Activated naive CD8-positive, alpha-beta T cell treated with anti-CD3 and anti-CD28 coated beads, Interleukin-2, amount 50 U/mL, for 24 hours (primary cell): ENCODE results near the gene PPP1R9A.
A peak's percentile ranks its signal among the peaks of the same experiment; 100 is the strongest.

Experiments
- ATAC-seq: fragments of 150-1000 bp; cut with Tn5 transposase; one replicate; pipeline ENCODE4 v1.10.0; 2021
- DNase-seq: peaks from one replicate; pipeline ENCODE4 v3.0.0; 2021
- H3K27ac Mint-ChIP-seq: one replicate; pipeline ENCODE4 v1.8.0; 2021; ENCODE audit warnings: mild to moderate bottlenecking, mixed read lengths
- H3K27me3 Mint-ChIP-seq: one replicate; pipeline ENCODE4 v1.8.0; 2021; ENCODE audit warnings: mixed read lengths
- H3K36me3 Mint-ChIP-seq: one replicate; pipeline ENCODE4 v1.8.0; 2021; ENCODE audit warnings: low read depth, mixed read lengths
- H3K4me1 Mint-ChIP-seq: one replicate; pipeline ENCODE4 v1.8.0; 2021; ENCODE audit warnings: mixed read lengths
- H3K4me3 Mint-ChIP-seq: one replicate; pipeline ENCODE4 v1.8.0; 2021; ENCODE audit warnings: mild to moderate bottlenecking, moderate library complexity, mixed read lengths
- H3K9me3 Mint-ChIP-seq: one replicate; pipeline ENCODE4 v1.8.0; 2021; ENCODE audit warnings: mixed read lengths

PPP1R9A gene

GRCh38 chr7:95229301-95229700 is 321.9 kb downstream of the PPP1R9A start:
- ATAC-seq (no peak), DNase-seq (no peak)
- Mint-ChIP-seq H3K4me1 (no peaks in the 10 kb centered on the region), H3K27me3 (no peaks in the 10 kb centered on the region), H3K36me3 (no peaks in the 10 kb centered on the region), H3K27ac (no peak overlapping the region), H3K4me3 (no peak overlapping the region), H3K9me3 (no peaks in the 10 kb centered on the region)

- no peaks in the 10 kb centered on the region for H3K4me1 Mint-ChIP-seq
- H3K9me3 Mint-ChIP-seq, result peaks cover 5% of the 10 kb centered on the region
- H3K4me3 Mint-ChIP-seq, result no peak overlapping the region
- no peak for DNase-seq
- H3K27me3 Mint-ChIP-seq, result peaks cover 4% of the 10 kb centered on the region
- ATAC-seq, result no peak
- H3K36me3 Mint-ChIP-seq, result no peaks in the 10 kb centered on the region
- no peak overlapping the region for H3K27ac Mint-ChIP-seq
These were observed 331.0 kb downstream of the PPP1R9A start for GRCh38 chr7:95238252-95238943.

GRCh38 chr7:95240921-95241320 is 333.5 kb downstream of the PPP1R9A start:
- ATAC-seq, result no peak
- H3K4me3 Mint-ChIP-seq, result no peak overlapping the region
- H3K36me3 Mint-ChIP-seq, result no peaks in the 10 kb centered on the region
- H3K4me1 Mint-ChIP-seq, result no peaks in the 10 kb centered on the region
- DNase-seq, result no peak
- H3K27me3 Mint-ChIP-seq, result peaks cover 4% of the 10 kb centered on the region
- H3K9me3 Mint-ChIP-seq, result no peaks in the 10 kb centered on the region
- H3K27ac Mint-ChIP-seq, result no peak overlapping the region

GRCh38 chr7:95242266-95242665 is 334.9 kb downstream of the PPP1R9A start:
- peaks cover 4% of the 10 kb centered on the region for H3K27me3 Mint-ChIP-seq
- DNase-seq (no peak), ATAC-seq (no peak)
- no peaks in the 10 kb centered on the region for H3K36me3 Mint-ChIP-seq
- no peak overlapping the region for H3K27ac Mint-ChIP-seq
- no peaks in the 10 kb centered on the region for H3K9me3 Mint-ChIP-seq
- H3K4me3 Mint-ChIP-seq, result no peak overlapping the region
- no peaks in the 10 kb centered on the region for H3K4me1 Mint-ChIP-seq

GRCh38 chr7:95244616-95245015 is 337.2 kb downstream of the PPP1R9A start:
- Mint-ChIP-seq H3K9me3 (no peaks in the 10 kb centered on the region), H3K4me1 (no peaks in the 10 kb centered on the region), H3K4me3 (no peak overlapping the region), H3K27me3 (peaks cover 4% of the 10 kb centered on the region), H3K36me3 (no peaks in the 10 kb centered on the region), H3K27ac (no peak overlapping the region)
- DNase-seq (no peak), ATAC-seq (no peak)

GRCh38 chr7:95245828-95246500 is 338.6 kb downstream of the PPP1R9A start:
- no peaks in the 10 kb centered on the region for H3K4me1 Mint-ChIP-seq
- ATAC-seq (no peak), DNase-seq (no peak)
- H3K27me3 Mint-ChIP-seq, result peaks cover 2% of the 10 kb centered on the region
- no peaks in the 10 kb centered on the region for H3K9me3 Mint-ChIP-seq
- no peak overlapping the region for H3K27ac Mint-ChIP-seq
- H3K36me3 Mint-ChIP-seq, result no peaks in the 10 kb centered on the region
- H3K4me3 Mint-ChIP-seq, result no peak overlapping the region

GRCh38 chr7:95246831-95247370 is 339.5 kb downstream of the PPP1R9A start:
- Mint-ChIP-seq H3K4me1 (no peaks in the 10 kb centered on the region), H3K27ac (no peak overlapping the region), H3K27me3 (peaks cover 3% of the 10 kb centered on the region), H3K36me3 (no peaks in the 10 kb centered on the region), H3K4me3 (no peak overlapping the region), H3K9me3 (no peaks in the 10 kb centered on the region)
- ATAC-seq (no peak), DNase-seq (peak; percentile 4)

- no peak for DNase-seq
- no peaks in the 10 kb centered on the region for H3K9me3 Mint-ChIP-seq
- no peaks in the 10 kb centered on the region for H3K36me3 Mint-ChIP-seq
- H3K27me3 Mint-ChIP-seq, result peaks cover 2% of the 10 kb centered on the region
- no peak for ATAC-seq
- H3K4me3 Mint-ChIP-seq, result no peak overlapping the region
- H3K4me1 Mint-ChIP-seq, result no peaks in the 10 kb centered on the region
- H3K27ac Mint-ChIP-seq, result no peak overlapping the region
These were observed 343.2 kb downstream of the PPP1R9A start for GRCh38 chr7:95250571-95250970.

- no peaks in the 10 kb centered on the region for H3K36me3 Mint-ChIP-seq
- no peaks in the 10 kb centered on the region for H3K9me3 Mint-ChIP-seq
- ATAC-seq (no peak), DNase-seq (no peak)
- H3K4me1 Mint-ChIP-seq, result no peaks in the 10 kb centered on the region
- H3K4me3 Mint-ChIP-seq, result no peak overlapping the region
- H3K27ac Mint-ChIP-seq, result no peak overlapping the region
- peaks cover 2% of the 10 kb centered on the region for H3K27me3 Mint-ChIP-seq
These were observed 344.6 kb downstream of the PPP1R9A start for GRCh38 chr7:95251966-95252365.

GRCh38 chr7:95253986-95254385 is 346.6 kb downstream of the PPP1R9A start:
- Mint-ChIP-seq H3K36me3 (no peaks in the 10 kb centered on the region), H3K4me1 (no peaks in the 10 kb centered on the region)

GRCh38 chr7:95255691-95256090 is 348.3 kb downstream of the PPP1R9A start:
- Mint-ChIP-seq H3K4me1 (no peaks in the 10 kb centered on the region), H3K27ac (no peak overlapping the region), H3K9me3 (no peaks in the 10 kb centered on the region), H3K36me3 (no peaks in the 10 kb centered on the region), H3K27me3 (peaks cover 2% of the 10 kb centered on the region), H3K4me3 (no peak overlapping the region)
- no peak for ATAC-seq
- DNase-seq, result no peak

More at GRCh38 chr7:95253986-95254385, 346.6 kb downstream of the PPP1R9A start:
- DNase-seq, result no peak
- H3K27ac Mint-ChIP-seq, result no peak overlapping the region
- H3K9me3 Mint-ChIP-seq, result no peaks in the 10 kb centered on the region
- ATAC-seq, result no peak
- no peak overlapping the region for H3K4me3 Mint-ChIP-seq
- H3K27me3 Mint-ChIP-seq, result peaks cover 2% of the 10 kb centered on the region

GRCh38 chr7:95261895-95262415 is 354.6 kb downstream of the PPP1R9A start:
- Mint-ChIP-seq H3K27me3 (peaks cover 3% of the 10 kb centered on the region), H3K9me3 (no peaks in the 10 kb centered on the region), H3K36me3 (no peaks in the 10 kb centered on the region), H3K4me1 (no peaks in the 10 kb centered on the region), H3K4me3 (no peak overlapping the region), H3K27ac (no peak overlapping the region)
- ATAC-seq (no peak), DNase-seq (no peak)

- no peak overlapping the region for H3K4me3 Mint-ChIP-seq
- ATAC-seq, result no peak
- H3K4me1 Mint-ChIP-seq, result no peaks in the 10 kb centered on the region
- H3K27ac Mint-ChIP-seq, result no peak overlapping the region
- no peaks in the 10 kb centered on the region for H3K36me3 Mint-ChIP-seq
- H3K9me3 Mint-ChIP-seq, result no peaks in the 10 kb centered on the region
- no peak for DNase-seq
- peaks cover 3% of the 10 kb centered on the region for H3K27me3 Mint-ChIP-seq
These were observed 355.5 kb downstream of the PPP1R9A start for GRCh38 chr7:95262875-95263274.

GRCh38 chr7:95263785-95264362 is 356.5 kb downstream of the PPP1R9A start:
- ATAC-seq, result no peak
- Mint-ChIP-seq H3K36me3 (no peaks in the 10 kb centered on the region), H3K4me1 (no peaks in the 10 kb centered on the region), H3K9me3 (no peaks in the 10 kb centered on the region), H3K4me3 (no peak overlapping the region), H3K27me3 (peaks cover 3% of the 10 kb centered on the region), H3K27ac (no peak overlapping the region)
- DNase-seq, result no peak
